ENCODE measurements around the gene MAST4.

MAST4 gene

DNA sequence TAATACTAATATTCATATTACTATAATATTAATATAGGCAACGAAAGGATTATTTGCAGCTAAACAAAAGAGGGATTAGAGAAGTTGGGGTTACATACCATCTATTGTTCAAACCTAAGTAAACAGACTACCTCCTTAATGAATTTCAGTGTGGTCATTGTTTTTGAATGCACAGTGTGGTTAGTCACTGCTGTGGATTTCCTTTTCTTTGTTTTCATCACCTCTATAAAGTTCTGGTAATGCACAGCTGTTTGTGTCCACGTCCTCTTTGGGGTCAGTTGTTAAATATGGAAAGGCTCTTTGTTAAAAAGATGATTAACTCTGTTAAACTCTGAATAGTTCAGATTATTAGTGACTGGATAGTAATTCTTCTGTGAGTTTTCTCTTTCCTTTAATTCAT, 233.6 kb downstream of the MAST4 start:
- DNase-seq (ENCODE audit: low read depth in 2 of 2), result peak; percentile 74 to 95

DNA sequence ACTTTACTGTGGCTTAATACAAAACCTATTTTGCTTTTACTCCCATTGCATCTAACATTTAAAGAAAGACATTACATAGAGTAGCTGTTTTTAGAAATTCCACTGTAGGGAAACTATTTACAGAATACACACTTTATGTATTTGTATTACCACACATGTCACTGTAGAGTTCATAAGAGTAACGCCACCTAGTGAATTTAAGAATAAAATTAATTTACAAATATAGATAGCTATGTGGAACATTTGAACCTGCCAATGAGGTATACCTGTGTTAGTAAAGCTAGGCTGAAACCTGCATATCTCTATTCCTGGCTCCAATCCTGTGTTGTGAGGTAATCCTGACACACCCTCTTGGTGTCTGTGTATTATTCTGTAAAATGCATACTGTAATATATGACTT, 234.4 kb downstream of the MAST4 start:
- peak overlapping the region in 1 of 2 donors; percentile 58 for H3K4me3 ChIP-seq (replicated peaks in 1 of 2; ENCODE audit: low read depth in 2 of 2, low read length in 2 of 2)
- no peak for TF ChIP-seq CTCF (IDR thresholded peaks at IDR 0.05; ENCODE audit: low read depth, low read length)
- DNase-seq (ENCODE audit: low read depth in 2 of 2), result peak; percentile 12 to 43

More for the DNA sequence above, 233.6 kb downstream of the MAST4 start:
- H3K4me3 ChIP-seq (replicated peaks in 1 of 2; ENCODE audit: low read depth in 2 of 2, low read length in 2 of 2), result peak overlapping the region in 1 of 2 donors; percentile 58
- TF ChIP-seq CTCF (IDR thresholded peaks at IDR 0.05; ENCODE audit: low read depth, low read length), result no peak

DNA sequence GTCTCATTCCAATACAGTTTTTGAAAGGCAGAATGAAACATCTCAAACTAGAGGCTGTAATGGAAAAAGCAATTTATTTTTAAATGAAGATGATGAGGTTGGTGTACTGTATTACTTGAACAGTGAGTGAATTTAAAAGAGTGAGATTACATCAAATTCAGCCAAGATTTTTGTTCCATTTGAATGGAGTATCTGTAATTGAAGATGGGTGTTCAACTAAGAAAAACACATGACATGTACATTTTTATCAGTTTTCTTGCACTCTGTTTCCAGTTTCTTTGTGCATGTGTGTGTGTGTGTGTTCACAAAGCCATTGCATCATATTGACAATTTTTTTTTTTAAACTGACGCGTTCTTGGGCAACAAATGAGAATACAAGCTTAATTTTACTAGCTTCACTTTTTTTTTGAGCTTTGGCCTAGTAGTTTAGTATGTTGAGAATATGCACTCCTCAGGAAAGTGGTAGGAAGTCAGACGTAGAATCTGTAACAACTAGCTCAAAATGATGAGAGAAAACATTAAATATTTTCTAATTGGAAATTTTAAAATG, 243.5 kb downstream of the MAST4 start:
- peak in 1 of 2 donors; percentile 14 for DNase-seq (ENCODE audit: low read depth in 2 of 2)
- H3K4me3 ChIP-seq (replicated peaks in 1 of 2; ENCODE audit: low read depth in 2 of 2, low read length in 2 of 2), result no peak overlapping the region
- TF ChIP-seq CTCF (IDR thresholded peaks at IDR 0.05; ENCODE audit: low read depth, low read length), result no peak

- DNase-seq (ENCODE audit: low read depth in 2 of 2), result peak in 1 of 2 donors; percentile 38
Observed at GRCh38 chr5:66840511-66841013, 244.4 kb downstream of the MAST4 start.

DNA sequence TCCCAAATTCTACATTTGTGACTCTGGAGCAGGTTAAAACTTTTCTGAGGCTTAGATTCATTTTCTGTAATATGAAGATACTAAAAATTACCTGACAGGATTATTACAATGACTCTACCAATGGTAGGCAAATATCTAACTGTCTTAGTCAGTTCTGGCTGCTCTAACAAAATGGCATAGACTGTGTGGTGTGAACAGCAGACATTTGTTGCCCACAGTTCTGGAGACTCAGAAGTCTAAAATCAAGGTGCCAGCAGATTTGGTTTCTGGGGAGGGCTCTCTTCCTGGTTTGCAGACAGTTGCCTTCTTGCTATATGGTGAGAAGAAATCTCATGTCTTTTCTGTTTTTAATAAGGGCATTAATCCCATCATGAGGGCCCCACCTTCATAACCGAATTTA, 245.1 kb downstream of the MAST4 start:
- no peak overlapping the region for H3K4me3 ChIP-seq (replicated peaks in 1 of 2; ENCODE audit: low read depth in 2 of 2, low read length in 2 of 2)
- no peak for TF ChIP-seq CTCF (IDR thresholded peaks at IDR 0.05; ENCODE audit: low read depth, low read length)
- DNase-seq (ENCODE audit: low read depth in 2 of 2), result no peak

More at GRCh38 chr5:66840511-66841013, 244.4 kb downstream of the MAST4 start:
- no peak for TF ChIP-seq CTCF (IDR thresholded peaks at IDR 0.05; ENCODE audit: low read depth, low read length)
- no peak overlapping the region for H3K4me3 ChIP-seq (replicated peaks in 1 of 2; ENCODE audit: low read depth in 2 of 2, low read length in 2 of 2)

DNA sequence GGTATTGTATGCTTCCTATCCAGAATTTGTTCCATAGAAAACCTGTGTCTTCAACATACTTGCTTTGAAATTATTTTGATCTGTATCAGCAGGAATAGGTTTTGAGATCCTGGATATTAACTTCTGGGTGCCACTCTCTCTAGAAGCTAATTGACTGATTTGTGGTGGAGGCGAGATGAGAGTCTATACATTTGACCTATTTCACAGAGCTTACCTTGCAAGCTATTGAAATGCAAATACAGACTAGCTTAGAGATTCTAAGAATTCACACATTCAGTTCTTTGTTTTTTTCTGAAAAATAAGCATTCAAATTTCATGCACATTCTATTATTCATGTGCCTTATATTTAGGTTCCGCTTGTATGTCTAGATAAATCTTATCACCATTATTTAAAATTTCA, 246.3 kb downstream of the MAST4 start:
- DNase-seq (ENCODE audit: low read depth in 2 of 2), result no peak
- TF ChIP-seq CTCF (IDR thresholded peaks at IDR 0.05; ENCODE audit: low read depth, low read length), result no peak
- H3K4me3 ChIP-seq (replicated peaks in 1 of 2; ENCODE audit: low read depth in 2 of 2, low read length in 2 of 2), result no peak overlapping the region

GRCh38 chr5:66843065-66843464, 246.9 kb downstream of the MAST4 start:
- peak in 1 of 2 donors; percentile 8 for DNase-seq (ENCODE audit: low read depth in 2 of 2)
- no peak overlapping the region for H3K4me3 ChIP-seq (replicated peaks in 1 of 2; ENCODE audit: low read depth in 2 of 2, low read length in 2 of 2)
- TF ChIP-seq CTCF (IDR thresholded peaks at IDR 0.05; ENCODE audit: low read depth, low read length), result no peak
